ENCODE measurements around the gene SREBF1. TPM values are rescaled to one million over a fixed set of nuclear protein-coding genes. Genes with fewer than 3 reads are reported as not detected.

The SREBF1 gene
- total and polyA plus RNA-seq, 10 of the 15 experiments (the other 5 are each of a cell fraction or from before 2014, with no cell fraction given) = 1.4 to 84.6 (median 20.4) TPM

- FAIRE-seq (no peak), DNase-seq (ENCODE audit: low read depth, low spot score) (no peak), ATAC-seq (no peak)
- BruUV-seq (replicated peaks) = no TSS peak
- H2AFZ ChIP-seq (ENCODE audit: control insufficient read depth, low read depth, low read length) = no peak overlapping the region
- no peaks in the 10 kb centered on the region for H4K20me1 ChIP-seq (ENCODE audit: control insufficient read depth, insufficient read depth)
- no peak overlapping the region for H3K4me2 ChIP-seq (ENCODE audit: control insufficient read depth, insufficient read depth)
- H3K79me2 ChIP-seq (ENCODE audit: control insufficient read depth, insufficient read depth, low read length) = no peaks in the 10 kb centered on the region
- ChIA-PET POLR2A (interaction anchor here (4.0 kb wide), 1 partner anchor 10 kb away, joined by 37 read pairs; the partner anchor contains the start of gene SREBF1), RAD21 (ENCODE audit: unreplicated experiment) (no interaction called here), CTCF (interaction anchor here (0.8 to 3.6 kb wide), 3 partner anchors 11 to 167 kb away, joined by 3 to 14 read pairs (median 11); partner anchors contain the start of gene SREBF1), SMC1A (ENCODE audit: uncharacterized antibody, unreplicated experiment) (interaction anchor here (1.2 kb wide), 1 partner anchor 15 kb away, joined by 4 read pairs; no protein-coding TSS in a partner anchor)
- intact Hi-C loops (cut with micrococcal nuclease; ENCODE audit: unreplicated experiment) = no loop called here
- H3K4me1 ChIP-seq (ENCODE audit: control insufficient read depth, insufficient read depth, low read length) = peaks cover 20% of the 10 kb centered on the region
- no peak overlapping the region for H3K27ac ChIP-seq (ENCODE audit: control insufficient read depth, insufficient read depth)
- no peak for TF ChIP-seq RELB (IDR thresholded peaks at IDR 0.05; ENCODE audit: low read depth)
- TF ChIP-seq ETV6 (conservative IDR thresholded peaks at IDR 0.05 in 1 of 2, IDR thresholded peaks at IDR 0.05 in 1 of 2; ENCODE audit: borderline replicate concordance in 1 of 2, low read depth in 1 of 2) = no peak
- no peak for TF ChIP-seq WRNIP1 (IDR thresholded peaks at IDR 0.05; ENCODE audit: borderline replicate concordance, low read depth, low read length)
- TF ChIP-seq ZNF217 (IDR thresholded peaks at IDR 0.05) = no peak
- no peak for TF ChIP-seq MXI1 (IDR thresholded peaks at IDR 0.05; ENCODE audit: low read depth, low read length)
- no peak for TF ChIP-seq E2F4 (IDR thresholded peaks at IDR 0.05; ENCODE audit: low read depth, low read length)
- TF ChIP-seq KLF5 (IDR thresholded peaks at IDR 0.05; ENCODE audit: partially characterized antibody) = no peak
- no peak for TF ChIP-seq SIN3A (IDR thresholded peaks at IDR 0.05; ENCODE audit: low read depth, low read length)
- TF ChIP-seq E2F8 (IDR thresholded peaks at IDR 0.05; ENCODE audit: low read depth, partially characterized antibody) = no peak
- no peak for TF ChIP-seq YY1 (IDR thresholded peaks at IDR 0.05; ENCODE audit: low read depth, low read length)
- TF ChIP-seq POU2F2 (IDR thresholded peaks at IDR 0.05; ENCODE audit: borderline replicate concordance, low read depth, low read length) = no peak
- TF ChIP-seq TBL1XR1 (IDR thresholded peaks at IDR 0.05; ENCODE audit: low read depth, low read length) = no peak
- TF ChIP-seq POLR2A (IDR thresholded peaks at IDR 0.05; ENCODE audit: low read depth, low read length) = no peak
- H3K36me3 ChIP-seq (ENCODE audit: control insufficient read depth in 2 of 2, insufficient read depth in 2 of 2, low read length in 1 of 2) = no peaks in the 10 kb centered on the region
- 69% methylated on average over 16 of the region's 17 CpGs for WGBS (ENCODE audit: insufficient coverage, insufficient replicate concordance, low lambda C conversion rate, missing lambda C conversion rate)
- no peak overlapping the region for H3K4me3 ChIP-seq
- H3K9ac ChIP-seq (ENCODE audit: control insufficient read depth, insufficient read depth, low read length) = no peak overlapping the region
- no peaks in the 10 kb centered on the region for H3K27me3 ChIP-seq (replicated peaks in 1 of 2; ENCODE audit: control insufficient read depth in 2 of 2, insufficient read depth in 2 of 2, low read length in 1 of 2)
- no peaks in the 10 kb centered on the region for H3K9me3 ChIP-seq (replicated peaks; ENCODE audit: control insufficient read depth, insufficient read depth, low read length)
- in situ Hi-C loops (cut with MboI) = no loop called here
Measured at GRCh38 chr17:17847118-17847689, 10.4 kb upstream of the SREBF1 start.

All from GM12878 (cell line).